HG02973 (cell line): ENCODE results near the gene KRT78.

Experiments used
- ATAC-seq: cut with Tn5 transposase; IDR thresholded peaks from one replicate; pipeline ENCODE4 v1.9.1; 2021; ENCODE audit warnings: moderate library complexity; ENCODE audit not compliant: unreplicated experiment

KRT78 gene

GRCh38 chr12:52838609-52839435 lies 10.0 kb downstream of the KRT78 start:
- no peak for ATAC-seq

- no peak for ATAC-seq
Observed at GRCh38 chr12:52837781-52838608, 10.8 kb downstream of the KRT78 start.

- no peak for ATAC-seq
Observed at GRCh38 chr12:52837413-52837741, 11.4 kb downstream of the KRT78 start.

- ATAC-seq: no peak
Observed at GRCh38 chr12:52836491-52837412, 12.0 kb downstream of the KRT78 start.

- no peak for ATAC-seq
Observed at GRCh38 chr12:52836042-52836466, 12.7 kb downstream of the KRT78 start.

- no peak for ATAC-seq
Observed at GRCh38 chr12:52835271-52836041, 13.3 kb downstream of the KRT78 start.

GRCh38 chr12:52834727-52835001 lies 14.1 kb downstream of the KRT78 start:
- ATAC-seq: no peak

- no peak for ATAC-seq
Observed at GRCh38 chr12:52833922-52834726, 14.7 kb downstream of the KRT78 start, which contains the start of gene KRT79. KRT79 (minus strand) TSS chr12:52834311; CDS start chr12:52834260, 51 bp downstream.

- no peak for ATAC-seq
Observed at GRCh38 chr12:52832985-52833905, 15.5 kb downstream of the KRT78 start.

- no peak for ATAC-seq
Observed at GRCh38 chr12:52832451-52832850, 16.3 kb downstream of the KRT78 start.

- no peak for ATAC-seq
Observed at GRCh38 chr12:52831251-52831650, 17.5 kb downstream of the KRT78 start.

GRCh38 chr12:52829986-52830770 lies 18.6 kb downstream of the KRT78 start:
- no peak for ATAC-seq

- ATAC-seq: no peak
Observed at GRCh38 chr12:52828591-52829021, 20.2 kb downstream of the KRT78 start.

GRCh38 chr12:52828156-52828555 lies 20.6 kb downstream of the KRT78 start:
- ATAC-seq: no peak

GRCh38 chr12:52827499-52828090 lies 21.2 kb downstream of the KRT78 start:
- no peak for ATAC-seq

- no peak for ATAC-seq
Observed at GRCh38 chr12:52826611-52827498, 21.9 kb downstream of the KRT78 start.
